Posterior vena cava (tissue), 2 donors: Measurements from ENCODE around the gene KPNA1. TPM values are rescaled to one million over a fixed set of nuclear protein-coding genes. Genes with fewer than 3 reads are reported as not detected.
"Not testable (repeated sequence)": the region's sequence is repeated elsewhere in the genome, so short reads cannot be mapped to it uniquely, and the experiment has no call there.

Experiments used
- DNase-seq: peaks from one replicate; pipeline ENCODE4 v3.0.0-alpha.2; 2020; ENCODE audit warnings: low spot score
- intact Hi-C, 2 donors: fragments of 100-400 bp; cut with DNase I; formaldehyde crosslinking; loops; one replicate each; pipeline versions ENCODE4 v1.14.1 to v1.14.2; 2022 to 2023
- total RNA-seq, 2 donors: library from RNA; stranded (reverse); fragmentation: NEBNext Ultra II Directional; extraction: Animal tissue kit (Norgen Biotek cat#: 25700); gene quantifications; one replicate each; pipeline ENCODE4 v1.2.1, GENCODE V29; 2021
- donor health status: DM: yes; HTN: yes; CAD: no.
- donor health status: DM: yes; HTN: yes; CAD: no.

KPNA1 gene
- total RNA-seq, 2 donors from 2014 or later: 62.4 to 80.3 TPM

DNA sequence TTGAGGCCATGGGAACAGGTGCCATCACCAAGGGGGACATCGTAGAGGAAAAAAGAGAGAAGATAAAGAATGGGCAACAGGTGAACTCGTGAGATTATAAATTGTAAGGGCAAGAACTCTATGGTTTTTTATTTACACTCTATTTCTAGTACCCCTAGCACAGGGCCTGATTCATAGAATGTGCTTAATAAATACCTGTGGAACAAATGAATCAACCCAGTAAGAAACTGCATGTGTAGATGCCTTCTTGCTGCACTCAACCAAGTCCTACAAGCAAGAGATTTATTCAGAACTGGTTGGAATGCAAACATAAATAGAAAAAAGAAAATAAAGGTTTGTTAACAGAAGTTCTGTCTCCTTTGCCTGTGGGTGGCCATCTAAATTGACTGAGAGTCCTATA is 18.7 kb upstream of the KPNA1 start:
- no peak for DNase-seq
- intact Hi-C loops: no loop called here

GRCh38 chr3:122530164-122530563 is 15.4 kb upstream of the KPNA1 start:
- intact Hi-C loops: no loop called here
- no peak for DNase-seq

- no peak for DNase-seq
- intact Hi-C loops: no loop called here
These were observed 8.6 kb upstream of the KPNA1 start for GRCh38 chr3:122523317-122523716.

DNA sequence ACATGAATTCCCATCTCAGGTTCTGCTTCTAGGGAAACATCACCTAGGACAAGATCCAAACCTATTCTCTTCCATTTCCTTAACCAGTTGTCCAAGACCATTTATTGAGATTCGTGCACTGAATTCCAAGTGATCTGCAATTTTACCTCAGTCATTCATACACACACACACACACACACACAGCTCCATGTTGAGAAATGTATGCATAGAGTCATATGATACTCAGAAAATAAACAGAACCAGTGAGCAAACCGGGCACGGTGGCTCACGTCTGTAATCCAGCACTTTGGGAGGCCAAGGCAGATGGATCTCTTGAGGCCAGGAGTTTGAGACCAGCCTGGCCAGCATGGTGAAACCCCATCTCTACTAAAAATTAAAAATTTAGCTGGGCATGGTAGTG is 6.1 kb upstream of the KPNA1 start:
- intact Hi-C loops: loop anchor here in 1 of 2 donors (1.0 kb wide), 1 partner anchor 16 kb away; no protein-coding TSS in a partner anchor
- DNase-seq: no peak

GRCh38 chr3:122519693-122520092 is 5.0 kb upstream of the KPNA1 start:
- intact Hi-C loops: no loop called here
- DNase-seq: no peak

DNA sequence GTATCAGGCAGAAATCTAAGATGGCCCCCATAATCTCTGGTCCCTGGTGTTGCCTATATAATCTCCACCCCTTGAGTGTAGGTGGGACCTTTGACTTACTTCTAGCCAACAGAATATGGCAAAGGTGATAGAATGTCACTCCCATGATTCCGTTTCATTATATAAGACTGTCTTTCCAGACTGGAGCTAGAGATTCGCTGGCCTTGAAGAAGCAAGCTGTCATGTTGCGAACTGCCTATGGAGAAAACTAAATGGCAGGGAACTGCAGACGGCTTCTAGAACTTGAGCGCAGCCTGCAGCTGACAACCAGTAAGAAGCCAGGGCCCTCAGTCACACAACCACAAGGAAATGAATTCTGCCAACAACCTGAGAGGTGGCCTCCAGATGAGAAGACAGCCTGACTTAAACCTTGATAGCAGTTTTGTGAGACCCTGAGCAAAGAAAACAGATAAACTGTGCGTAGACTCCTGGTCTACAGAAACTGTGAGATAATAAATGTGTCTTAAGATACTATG is 2.2 kb upstream of the KPNA1 start:
- no peak for DNase-seq
- intact Hi-C loops: no loop called here

- DNase-seq: no peak
- intact Hi-C loops: no loop called here
These were observed 1.1 kb upstream of the KPNA1 start for GRCh38 chr3:122515870-122516269.

- intact Hi-C loops: no loop called here
- no peak for DNase-seq
These were observed 305 bp upstream of the KPNA1 start for GRCh38 chr3:122515020-122515468.

- intact Hi-C loops: no loop called here
- no peak for DNase-seq
These were observed 1.2 kb downstream of the KPNA1 start for GRCh38 chr3:122513386-122514122.

DNA sequence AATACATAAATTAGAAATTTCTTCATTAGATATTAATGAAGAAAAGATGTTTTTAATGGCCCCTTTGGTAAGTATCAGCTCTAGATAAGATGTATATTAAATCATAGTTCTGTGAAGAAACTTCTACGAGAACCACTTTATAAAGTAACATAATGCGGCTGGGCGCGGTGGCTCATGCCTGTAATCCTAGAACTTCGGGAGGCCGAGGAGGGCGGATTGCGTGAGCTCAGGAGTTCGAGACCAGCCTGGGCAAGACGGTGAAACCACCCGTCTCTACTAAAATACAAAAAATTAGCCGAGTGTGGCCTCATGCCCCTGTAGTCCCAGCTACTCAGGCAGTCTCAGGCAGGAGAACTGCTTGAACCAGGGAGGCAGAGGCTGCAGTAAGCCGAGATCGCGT is 2.5 kb downstream of the KPNA1 start:
- DNase-seq: no peak
- intact Hi-C loops: no loop called here

DNA sequence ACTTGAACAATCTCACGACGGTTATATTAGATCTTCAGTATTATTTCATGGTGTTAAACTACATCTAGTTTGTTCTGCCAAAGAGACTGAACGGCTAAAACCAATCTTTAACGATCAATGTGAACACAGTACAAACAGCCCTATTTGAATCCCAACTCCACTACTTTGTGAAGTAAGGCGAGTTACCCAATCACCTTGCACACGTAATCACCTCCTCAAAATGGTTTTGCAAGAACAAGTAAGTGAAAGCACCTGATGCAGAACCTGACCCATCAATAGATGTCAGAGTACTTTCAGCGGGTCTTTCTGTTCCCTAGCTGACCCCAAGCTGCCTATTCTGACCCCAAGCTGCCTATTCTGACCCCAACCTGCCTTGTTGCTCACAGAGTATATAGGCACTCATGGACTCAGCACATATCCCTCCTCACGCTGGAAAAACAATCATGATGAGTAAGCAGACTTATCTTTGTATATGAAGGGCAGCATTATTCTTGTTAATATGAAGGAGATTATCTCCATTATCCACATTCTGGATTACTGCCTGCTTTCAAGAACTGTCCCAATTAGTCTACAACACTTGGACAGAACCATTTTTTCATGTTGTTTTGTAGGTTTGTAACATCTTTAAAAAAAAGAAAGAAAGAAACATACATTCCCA is 3.7 kb downstream of the KPNA1 start:
- no peak for DNase-seq
- intact Hi-C loops: no loop called here

- intact Hi-C loops, DNase-seq: not testable (repeated sequence)
These were observed 5.8 kb downstream of the KPNA1 start for GRCh38 chr3:122508944-122509343.

GRCh38 chr3:122508135-122508914 is 6.4 kb downstream of the KPNA1 start:
- DNase-seq: no peak
- intact Hi-C loops: no loop called here

GRCh38 chr3:122506450-122506849 is 8.3 kb downstream of the KPNA1 start:
- DNase-seq: no peak
- intact Hi-C loops: no loop called here

DNA sequence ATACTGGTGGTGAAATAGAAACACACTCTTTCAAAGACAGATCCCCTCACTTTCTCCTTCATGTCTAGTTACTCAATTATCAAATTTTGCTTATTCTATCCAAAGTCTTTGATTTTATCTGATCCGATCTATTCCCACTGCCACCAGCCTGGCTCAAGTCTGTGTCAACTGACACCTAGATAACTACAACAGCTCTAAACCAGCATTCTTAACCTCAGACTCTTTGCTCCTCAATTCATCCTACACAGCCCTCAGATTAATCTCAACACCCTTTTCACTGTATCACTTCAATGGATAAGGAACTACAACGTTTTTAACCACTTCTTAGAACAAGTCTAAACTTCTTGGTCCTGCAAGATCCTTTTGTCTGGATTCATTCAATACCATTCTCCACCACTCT is 9.1 kb downstream of the KPNA1 start:
- no peak for DNase-seq
- intact Hi-C loops: loop anchor here in 1 of 2 donors (1.0 kb wide), 1 partner anchor 16 kb away; no protein-coding TSS in a partner anchor

DNA sequence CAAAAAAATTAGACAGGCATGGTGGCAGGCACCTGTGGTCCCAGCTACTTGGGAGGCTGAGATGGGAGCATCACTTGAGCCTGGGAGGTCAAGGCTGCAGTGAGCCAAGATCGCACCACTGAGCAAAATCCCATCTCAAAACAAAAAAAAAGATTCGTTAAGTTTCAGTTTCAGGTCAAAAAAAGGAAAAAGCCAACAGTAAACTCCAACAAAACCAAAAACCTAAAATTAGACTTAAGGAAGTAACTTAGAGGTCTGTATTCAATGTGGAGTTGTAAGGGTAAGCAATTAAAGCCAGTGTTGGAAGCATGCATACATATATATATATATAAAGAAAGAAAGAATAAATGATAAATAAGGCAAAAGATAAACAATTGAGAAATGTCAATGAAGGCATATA is 11.8 kb downstream of the KPNA1 start:
- intact Hi-C loops: no loop called here
- no peak for DNase-seq

GRCh38 chr3:122502139-122502538 is 12.6 kb downstream of the KPNA1 start:
- intact Hi-C loops: no loop called here
- DNase-seq: no peak

DNA sequence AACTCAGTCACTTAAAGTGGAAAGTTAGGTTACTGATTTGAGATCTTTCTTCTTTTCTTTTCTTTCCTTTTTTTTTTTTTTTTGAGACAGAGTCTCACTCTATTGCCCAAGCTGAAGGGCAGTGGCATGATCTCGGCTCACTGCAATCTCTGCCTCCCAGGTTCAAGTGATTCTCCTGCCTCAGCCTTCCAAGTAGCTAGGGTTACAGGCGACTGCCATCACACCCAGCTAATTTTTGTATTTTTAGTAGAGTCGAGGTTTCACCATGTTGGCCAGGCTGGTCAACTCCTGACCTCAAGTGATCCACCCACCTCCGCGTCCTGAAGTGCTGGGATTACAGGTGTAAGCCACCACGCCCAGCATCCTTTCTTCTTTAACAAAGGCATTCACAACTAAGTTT is 13.8 kb downstream of the KPNA1 start:
- intact Hi-C loops, DNase-seq: not testable (repeated sequence)

- no peak for DNase-seq
- intact Hi-C loops: no loop called here
These were observed 16.6 kb downstream of the KPNA1 start for GRCh38 chr3:122498152-122498551.

GRCh38 chr3:122497425-122497824 is 17.3 kb downstream of the KPNA1 start:
- DNase-seq: no peak
- intact Hi-C loops: no loop called here
